A549 (cell line): Measurements from ENCODE around the gene RAB3GAP1. TPM values are rescaled to one million over a fixed set of nuclear protein-coding genes. Genes with fewer than 3 reads are reported as not detected.

Experiments used
- ATAC-seq, 2 experiments: fragments of 200-7000 bp in 1 of 2; fragments of >200 bp in 1 of 2; cut with Nextera tagmentation in 1 of 2; cut with Tn5 transposase in 1 of 2; 3 replicates each; pipeline versions ENCODE4 v1.8.0 to v1.9.1; 2018 to 2020; ENCODE audit warnings: mild to moderate bottlenecking in 1 of 2, moderate library complexity in 1 of 2
- CTCF ChIA-PET: fragments of 300-600 bp; sonication (Branson Sonifier 250); formaldehyde crosslinking; extraction: SDS; loops from one replicate; lab custom pipeline; 2021; ENCODE audit warnings: antibody characterized with exemption, inconsistent platforms; lab: Yijun Ruan, JAX
- POLR2A ChIA-PET: fragments of 350-600 bp; formaldehyde crosslinking; extraction: SDS; loops from one replicate; lab custom pipeline; 2021; ENCODE audit warnings: antibody characterized with exemption, inconsistent platforms; lab: Yijun Ruan, JAX
- DNase-seq, 2 experiments: peaks; one replicate each; pipeline versions ENCODE4 v3.0.0 to v3.0.0-alpha.2; 2011 to 2016; ENCODE audit warnings: low read depth in 1 of 2, low spot score in 1 of 2
- FAIRE-seq: peaks from 2 replicates; lab custom pipeline; 2011; peaks lifted over from hg19 to GRCh38; lab: Jason Lieb, UNC
- H3K27ac ChIP-seq, 2 experiments: fragments of >200 bp; sonication (Bioruptor Twin); formaldehyde crosslinking; 3 replicates each; pipeline ENCODE4 v1.5.1; 2016 to 2017
- H3K4me1 ChIP-seq: fragments of >200 bp; sonication (Bioruptor Twin); formaldehyde crosslinking; 3 replicates; pipeline ENCODE4 v1.6.1; 2016
- H3K4me2 ChIP-seq: fragments of >200 bp; sonication (Bioruptor Twin); formaldehyde crosslinking; 3 replicates; pipeline ENCODE4 v1.6.1; 2016
- H3K4me3 ChIP-seq: fragments of >200 bp; sonication (Bioruptor Twin); formaldehyde crosslinking; 3 replicates; pipeline ENCODE4 v1.5.1; 2016
- H3K9me3 ChIP-seq: fragments of >200 bp; sonication (Bioruptor Twin); formaldehyde crosslinking; 3 replicates; pipeline ENCODE4 v1.6.1; 2016
- EHMT2 ChIP-seq: fragments of 200-600 bp; sonication (generic); IDR thresholded peaks from 2 replicates; pipeline ENCODE4 v1.6.1; 2016; ENCODE audit warnings: antibody characterized with exemption, low read depth, mild to moderate bottlenecking, moderate library complexity
- ESRRA ChIP-seq: fragments of 150-350 bp; IDR thresholded peaks from 2 replicates; pipeline ENCODE4 v1.6.1; 2014; ENCODE audit warnings: mild to moderate bottlenecking, low read length, borderline replicate concordance
- FOSL2 ChIP-seq, 2 experiments: fragments of 450-650 bp in 1 of 2; fragments of >200 bp in 1 of 2; sonication (Bioruptor Twin) in 1 of 2; formaldehyde crosslinking; IDR thresholded peaks; 2 replicates each; pipeline versions ENCODE4 v1.5.0 to v1.6.1; 2016 to 2020; ENCODE audit warnings: mild to moderate bottlenecking in 1 of 2, moderate library complexity in 1 of 2
- GATA3 ChIP-seq: IDR thresholded peaks from 2 replicates; pipeline ENCODE4 v1.6.1; 2012; ENCODE audit warnings: borderline replicate concordance
- HDAC2 ChIP-seq: fragments of 200-600 bp; sonication (generic); IDR thresholded peaks from 2 replicates; pipeline ENCODE4 v1.6.1; 2016
- HOXB13 ChIP-seq: fragments of 250-450 bp; sonication (Bioruptor Pico); IDR thresholded peaks from 2 replicates; pipeline ENCODE4 v1.5.0; 2020; ENCODE audit warnings: low read depth, mild to moderate bottlenecking, moderate library complexity
- JUN ChIP-seq, 2 experiments: fragments of >200 bp; sonication (Bioruptor Twin); formaldehyde crosslinking; IDR thresholded peaks; 2 replicates in 1 of 2; 3 replicates in 1 of 2; pipeline ENCODE4 v1.6.1; 2016 to 2017
- NPAS2 ChIP-seq: fragments of 250-450 bp; sonication (Bioruptor Pico); IDR thresholded peaks from 2 replicates; pipeline ENCODE4 v1.8.0; 2022; ENCODE audit warnings: mild to moderate bottlenecking, moderate library complexity, borderline replicate concordance
- NR3C1 ChIP-seq: fragments of >200 bp; sonication (Bioruptor Twin); formaldehyde crosslinking; IDR thresholded peaks from 3 replicates; pipeline ENCODE4 v1.6.1; 2017
- POLR2A ChIP-seq: IDR thresholded peaks from 2 replicates; pipeline ENCODE4 v1.6.1; 2012; ENCODE audit warnings: mild to moderate bottlenecking, low read length
- RARB ChIP-seq: fragments of 250-450 bp; sonication (Bioruptor Pico); IDR thresholded peaks from 2 replicates; pipeline ENCODE4 v1.8.0; 2021; ENCODE audit warnings: mild to moderate bottlenecking, moderate library complexity
- SMC3 ChIP-seq: fragments of >200 bp; sonication (Bioruptor Twin); formaldehyde crosslinking; IDR thresholded peaks from 3 replicates; pipeline ENCODE4 v1.6.1; 2018; ENCODE audit warnings: inconsistent platforms
- TP53 ChIP-seq: fragments of 250-450 bp; sonication (Bioruptor Pico); IDR thresholded peaks from 2 replicates; pipeline ENCODE4 v1.5.0; 2021; ENCODE audit warnings: mild to moderate bottlenecking, moderate library complexity
- ZC3H11A ChIP-seq: fragments of 450-650 bp; IDR thresholded peaks from 2 replicates; pipeline ENCODE4 v1.6.1; 2014; ENCODE audit warnings: antibody characterized with exemption, mild to moderate bottlenecking
- ZFP36 ChIP-seq: fragments of 450-650 bp; IDR thresholded peaks from 2 replicates; pipeline ENCODE4 v1.6.1; 2014; ENCODE audit warnings: borderline replicate concordance; ENCODE audit not compliant: partially characterized antibody
- ZNF302 ChIP-seq: fragments of 250-450 bp; sonication (Bioruptor Pico); IDR thresholded peaks from 2 replicates; pipeline ENCODE4 v1.9.0; 2021; ENCODE audit warnings: inconsistent platforms, mild to moderate bottlenecking, moderate library complexity
- WGBS: methylation state at CpG from one replicate; pipeline ENCODE4 v1.1.6; 2017; ENCODE audit errors: missing lambda C conversion rate; 5-methylcytosine and 5-hydroxymethylcytosine counted together
- polyA plus RNA-seq, 4 experiments: library from polyadenylated mRNA; depleted of rRNA in 3 of 4; stranded (reverse); fragments of >200 nt; fragmentation: RNase III in 1 of 4; extraction: RNeasy Plus Mini Kit Qiagen cat#74134 plus additional on column Dnase treatment in 1 of 4; gene quantifications; 2 replicates in 3 of 4; 3 replicates in 1 of 4; pipeline ENCODE4 v1.2.3, GENCODE V29; 2011 to 2017
- TF ChIP-seq, protein P1 (sequence below): fragments of 250-450 bp; sonication (Bioruptor Pico); IDR thresholded peaks from 2 replicates; pipeline ENCODE4 v1.5.0; 2020; ENCODE audit warnings: low read depth, mild to moderate bottlenecking, moderate library complexity
- TF ChIP-seq, protein P2 (sequence below): IDR thresholded peaks from 2 replicates; pipeline ENCODE4 v1.6.1; 2012
- TF ChIP-seq, protein P3 (sequence below): fragments of 200-600 bp; sonication (generic); IDR thresholded peaks from 2 replicates; pipeline ENCODE4 v1.6.1; 2016; ENCODE audit warnings: antibody characterized with exemption, mild to moderate bottlenecking, moderate library complexity
- TF ChIP-seq, protein P4 (sequence below): IDR thresholded peaks from 2 replicates; pipeline ENCODE4 v1.6.1; 2012
- TF ChIP-seq, protein P5 (sequence below): fragments of 450-650 bp; IDR thresholded peaks from 2 replicates; pipeline ENCODE4 v1.6.1; 2014; ENCODE audit warnings: antibody characterized with exemption

RAB3GAP1 gene
- polyA plus RNA-seq, 2 of the 4 experiments (the other 2 are of a cell fraction), result 29.7 to 44.6 TPM

DNA sequence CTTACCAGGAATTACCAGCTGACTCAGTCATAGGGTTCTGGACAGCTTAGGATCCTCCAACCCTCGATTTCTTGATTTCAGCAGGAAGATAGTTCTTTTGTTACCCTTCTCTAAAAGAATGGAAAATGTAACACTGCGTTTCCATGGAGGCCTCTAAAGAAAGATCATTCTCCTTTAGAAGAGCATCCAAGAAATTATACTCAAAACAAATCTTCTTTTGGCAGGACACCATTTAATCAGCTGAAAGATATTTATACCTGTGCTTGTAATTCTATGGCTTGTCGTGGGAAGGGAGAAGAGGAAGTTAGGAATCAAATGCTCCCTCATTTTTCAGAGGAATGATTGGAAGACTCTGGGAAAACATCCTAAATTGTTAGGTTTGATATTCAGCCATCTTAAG lies 130.5 kb downstream of the RAB3GAP1 start:
- Histone ChIP-seq H3K4me1 (no peaks in the 10 kb centered on the region), H3K4me3 (no peak overlapping the region), H3K9me3 (no peaks in the 10 kb centered on the region), H3K27ac (no peak overlapping the region), H3K4me2 (no peak overlapping the region)
- DNase-seq (no peak), FAIRE-seq (no peak), ATAC-seq (no peak)
- ChIA-PET POLR2A (no interaction called here), CTCF (no interaction called here)
- TF ChIP-seq SMC3 (no peak), POLR2A (no peak), HDAC2 (no peak), NR3C1 (no peak), NPAS2 (CRISPR knock-in tag) (no peak), RARB (CRISPR knock-in tag) (no peak), ZFP36 (no peak), EHMT2 (no peak), JUN (IDR thresholded peaks at IDR 0.05) (no peak), ZNF302 (CRISPR knock-in tag) (no peak), ESRRA (no peak), GATA3 (no peak)
- TF ChIP-seq, protein P1, sequence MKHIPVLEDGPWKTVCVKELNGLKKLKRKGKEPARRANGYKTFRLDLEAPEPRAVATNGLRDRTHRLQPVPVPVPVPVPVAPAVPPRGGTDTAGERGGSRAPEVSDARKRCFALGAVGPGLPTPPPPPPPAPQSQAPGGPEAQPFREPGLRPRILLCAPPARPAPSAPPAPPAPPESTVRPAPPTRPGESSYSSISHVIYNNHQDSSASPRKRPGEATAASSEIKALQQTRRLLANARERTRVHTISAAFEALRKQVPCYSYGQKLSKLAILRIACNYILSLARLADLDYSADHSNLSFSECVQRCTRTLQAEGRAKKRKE, result no peak
- TF ChIP-seq, protein P2, sequence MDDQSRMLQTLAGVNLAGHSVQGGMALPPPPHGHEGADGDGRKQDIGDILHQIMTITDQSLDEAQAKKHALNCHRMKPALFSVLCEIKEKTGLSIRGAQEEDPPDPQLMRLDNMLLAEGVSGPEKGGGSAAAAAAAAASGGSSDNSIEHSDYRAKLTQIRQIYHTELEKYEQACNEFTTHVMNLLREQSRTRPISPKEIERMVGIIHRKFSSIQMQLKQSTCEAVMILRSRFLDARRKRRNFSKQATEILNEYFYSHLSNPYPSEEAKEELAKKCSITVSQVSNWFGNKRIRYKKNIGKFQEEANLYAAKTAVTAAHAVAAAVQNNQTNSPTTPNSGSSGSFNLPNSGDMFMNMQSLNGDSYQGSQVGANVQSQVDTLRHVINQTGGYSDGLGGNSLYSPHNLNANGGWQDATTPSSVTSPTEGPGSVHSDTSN, result no peak
- TF ChIP-seq, protein P3, sequence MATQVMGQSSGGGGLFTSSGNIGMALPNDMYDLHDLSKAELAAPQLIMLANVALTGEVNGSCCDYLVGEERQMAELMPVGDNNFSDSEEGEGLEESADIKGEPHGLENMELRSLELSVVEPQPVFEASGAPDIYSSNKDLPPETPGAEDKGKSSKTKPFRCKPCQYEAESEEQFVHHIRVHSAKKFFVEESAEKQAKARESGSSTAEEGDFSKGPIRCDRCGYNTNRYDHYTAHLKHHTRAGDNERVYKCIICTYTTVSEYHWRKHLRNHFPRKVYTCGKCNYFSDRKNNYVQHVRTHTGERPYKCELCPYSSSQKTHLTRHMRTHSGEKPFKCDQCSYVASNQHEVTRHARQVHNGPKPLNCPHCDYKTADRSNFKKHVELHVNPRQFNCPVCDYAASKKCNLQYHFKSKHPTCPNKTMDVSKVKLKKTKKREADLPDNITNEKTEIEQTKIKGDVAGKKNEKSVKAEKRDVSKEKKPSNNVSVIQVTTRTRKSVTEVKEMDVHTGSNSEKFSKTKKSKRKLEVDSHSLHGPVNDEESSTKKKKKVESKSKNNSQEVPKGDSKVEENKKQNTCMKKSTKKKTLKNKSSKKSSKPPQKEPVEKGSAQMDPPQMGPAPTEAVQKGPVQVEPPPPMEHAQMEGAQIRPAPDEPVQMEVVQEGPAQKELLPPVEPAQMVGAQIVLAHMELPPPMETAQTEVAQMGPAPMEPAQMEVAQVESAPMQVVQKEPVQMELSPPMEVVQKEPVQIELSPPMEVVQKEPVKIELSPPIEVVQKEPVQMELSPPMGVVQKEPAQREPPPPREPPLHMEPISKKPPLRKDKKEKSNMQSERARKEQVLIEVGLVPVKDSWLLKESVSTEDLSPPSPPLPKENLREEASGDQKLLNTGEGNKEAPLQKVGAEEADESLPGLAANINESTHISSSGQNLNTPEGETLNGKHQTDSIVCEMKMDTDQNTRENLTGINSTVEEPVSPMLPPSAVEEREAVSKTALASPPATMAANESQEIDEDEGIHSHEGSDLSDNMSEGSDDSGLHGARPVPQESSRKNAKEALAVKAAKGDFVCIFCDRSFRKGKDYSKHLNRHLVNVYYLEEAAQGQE, result no peak
- TF ChIP-seq, protein P4, sequence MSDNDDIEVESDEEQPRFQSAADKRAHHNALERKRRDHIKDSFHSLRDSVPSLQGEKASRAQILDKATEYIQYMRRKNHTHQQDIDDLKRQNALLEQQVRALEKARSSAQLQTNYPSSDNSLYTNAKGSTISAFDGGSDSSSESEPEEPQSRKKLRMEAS, result no peak
- WGBS, result 87% methylated on average over 3 of the region's 3 CpGs

DNA sequence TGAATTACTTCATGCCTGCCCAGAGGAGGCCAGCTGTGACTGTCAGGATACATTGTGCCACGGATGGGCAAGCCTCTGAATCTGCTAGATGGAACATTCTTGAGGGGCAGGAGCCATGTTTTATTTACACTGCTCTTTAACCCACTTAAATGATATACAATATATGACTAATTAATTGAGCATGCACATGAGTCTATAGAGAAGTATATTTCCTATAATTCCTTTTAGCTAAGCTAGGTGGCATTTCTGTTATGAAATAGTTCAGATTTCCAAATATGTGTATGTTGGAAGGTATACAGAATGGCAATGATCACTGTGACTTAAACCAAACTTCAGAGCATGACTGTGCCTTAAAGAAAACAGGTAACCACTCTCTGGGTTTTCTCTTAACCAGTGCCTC lies 131.7 kb downstream of the RAB3GAP1 start:
- no peak for FAIRE-seq
- no peaks in the 10 kb centered on the region for H3K9me3 ChIP-seq

DNA sequence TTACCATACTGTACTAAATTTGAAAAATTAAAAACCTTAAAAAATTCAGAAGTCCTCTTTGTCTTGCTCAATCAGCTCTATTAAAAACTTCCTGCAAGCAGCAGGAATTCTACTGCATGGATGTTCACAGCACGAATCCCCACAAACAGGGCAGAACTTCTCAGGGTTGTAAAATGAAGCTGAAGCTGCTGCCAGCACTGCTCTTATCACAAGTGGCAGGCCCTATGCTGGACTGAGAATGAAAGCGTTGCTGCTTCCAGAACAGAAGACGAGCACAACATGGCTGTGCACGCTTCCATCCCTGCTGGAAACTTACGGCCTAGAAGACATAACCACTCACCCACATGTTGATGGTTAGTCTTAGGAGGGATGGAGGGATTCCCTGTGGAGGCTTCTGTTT lies 134.0 kb downstream of the RAB3GAP1 start:
- Histone ChIP-seq H3K9me3 (no peaks in the 10 kb centered on the region), H3K4me2 (no peak overlapping the region), H3K27ac (no peak overlapping the region), H3K4me3 (no peak overlapping the region), H3K4me1 (no peaks in the 10 kb centered on the region)
- POLR2A ChIA-PET, result no interaction called here
- 94% methylated on average over 5 of the region's 5 CpGs for WGBS
- ATAC-seq (no peak), FAIRE-seq (no peak), DNase-seq (no peak)
- CTCF ChIA-PET, result interaction anchor here (0.5 kb wide), 1 partner anchor 83 kb away, joined by 3 read pairs; no protein-coding TSS in a partner anchor
- TF ChIP-seq ESRRA, result no peak
- TF ChIP-seq HOXB13 (CRISPR knock-in tag), result no peak
- no peak for TF ChIP-seq ZNF302 (CRISPR knock-in tag)
- no peak for TF ChIP-seq FOSL2 (IDR thresholded peaks at IDR 0.05)
- TF ChIP-seq FOSL2 (CRISPR knock-in tag; IDR thresholded peaks at IDR 0.05), result no peak
- TF ChIP-seq HDAC2, result no peak

More for the DNA sequence above, 131.7 kb downstream of the RAB3GAP1 start:
- CTCF ChIA-PET, result interaction anchor here (0.7 kb wide), 1 partner anchor 179 kb away, joined by 4 read pairs; no protein-coding TSS in a partner anchor
- no peak for ATAC-seq
- no peak overlapping the region for H3K27ac ChIP-seq
- no peak for TF ChIP-seq TP53 (CRISPR knock-in tag)
- no peak for TF ChIP-seq ZC3H11A
- TF ChIP-seq, protein P5, sequence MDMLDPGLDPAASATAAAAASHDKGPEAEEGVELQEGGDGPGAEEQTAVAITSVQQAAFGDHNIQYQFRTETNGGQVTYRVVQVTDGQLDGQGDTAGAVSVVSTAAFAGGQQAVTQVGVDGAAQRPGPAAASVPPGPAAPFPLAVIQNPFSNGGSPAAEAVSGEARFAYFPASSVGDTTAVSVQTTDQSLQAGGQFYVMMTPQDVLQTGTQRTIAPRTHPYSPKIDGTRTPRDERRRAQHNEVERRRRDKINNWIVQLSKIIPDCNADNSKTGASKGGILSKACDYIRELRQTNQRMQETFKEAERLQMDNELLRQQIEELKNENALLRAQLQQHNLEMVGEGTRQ, result no peak
- TF ChIP-seq, all 56 proteins: peak for 0
- H3K4me3 ChIP-seq, result no peak overlapping the region
- no peaks in the 10 kb centered on the region for H3K4me1 ChIP-seq
- POLR2A ChIA-PET, result no interaction called here
- no peak overlapping the region for H3K4me2 ChIP-seq
- 70% methylated on average over 1 of the region's 1 CpG for WGBS
- no peak for DNase-seq
